ENCODE measurements around the gene CNIH2. TPM values are rescaled to one million over a fixed set of nuclear protein-coding genes. Genes with fewer than 3 reads are reported as not detected.

CNIH2 gene
- total RNA-seq, 4 donors from 2014 or later = not detected

DNA sequence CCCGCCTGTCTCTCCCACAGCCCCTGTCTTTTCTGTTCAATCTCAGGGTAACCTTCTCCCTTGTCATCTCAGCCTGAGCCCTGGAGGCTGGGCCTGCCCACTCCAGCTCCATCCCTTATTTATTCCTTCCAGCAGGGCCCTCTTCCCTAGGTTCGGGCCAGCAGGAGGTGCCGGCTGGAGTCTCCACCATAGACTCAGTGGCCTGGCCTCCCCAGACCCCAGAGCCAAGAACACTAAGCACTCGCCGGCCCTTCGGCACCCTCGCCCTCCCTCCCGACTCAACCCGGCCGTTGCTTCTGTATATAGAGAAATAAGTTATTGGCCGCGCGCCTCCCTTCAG lies 11.0 kb upstream of the CNIH2 start:
- ATAC-seq = peak; percentile 1 to 3
- intact Hi-C loops (cut with DNase I; ENCODE audit: low total_unique reads) = loop anchor here (2.0 to 5.0 kb wide), 3 partner anchors 70 to 348 kb away; partner anchors contain the start of genes C11orf68, DRAP1, RIN1 and SF3B2
- H3K4me1 ChIP-seq = peaks cover 19 to 27% of the 10 kb centered on the region in 2 donors

DNA sequence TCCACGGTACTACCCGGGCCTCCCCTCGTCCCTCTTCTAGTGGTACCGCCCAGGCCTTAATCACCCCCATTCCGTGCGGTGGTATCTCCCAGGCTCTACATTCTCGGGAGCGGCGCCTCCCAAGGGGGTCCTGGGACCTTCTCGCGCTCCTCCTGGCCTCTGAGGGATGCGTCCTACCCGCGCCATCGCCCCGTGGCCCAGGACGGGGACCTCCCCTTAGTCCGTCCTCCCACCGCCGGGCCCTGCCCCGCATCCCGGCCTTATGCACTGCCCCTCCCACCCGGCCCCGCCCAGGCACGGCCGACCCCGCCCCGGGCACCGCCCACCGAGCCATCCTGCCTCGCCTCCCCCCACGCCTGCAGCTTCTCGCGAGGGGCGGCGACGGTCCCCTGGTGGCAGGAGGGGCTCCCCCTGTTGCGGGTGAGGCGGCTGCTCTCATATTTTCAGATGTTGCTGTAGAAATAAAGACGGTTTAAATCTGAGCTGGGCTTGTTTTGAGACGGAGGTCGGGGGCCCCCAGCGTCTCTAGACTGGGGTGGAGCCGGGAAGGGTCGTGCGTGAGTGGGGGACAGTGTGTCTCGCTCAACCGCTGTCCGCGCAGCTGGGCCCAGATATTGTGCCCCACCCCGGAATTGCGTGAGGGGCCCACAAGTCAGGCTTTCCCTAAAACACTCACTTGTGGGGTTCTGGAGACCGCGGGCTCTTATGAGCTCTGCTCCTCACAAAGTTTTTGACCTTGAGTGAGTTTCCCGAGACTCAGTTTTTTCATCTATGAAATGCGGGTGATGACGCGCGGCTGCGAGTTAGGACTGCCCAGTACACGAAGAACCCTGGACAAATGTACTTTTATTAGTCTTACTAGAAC lies 10.4 kb upstream of the CNIH2 start:
- ATAC-seq = peak; percentile 70 to 76
- Histone ChIP-seq H3K4me3 (peak overlapping the region; percentile 79 to 91 (median 81)), H3K27me3 (no peaks in the 10 kb centered on the region), H3K9me3 (no peaks in the 10 kb centered on the region), H3K4me1 (peaks cover 19 to 27% of the 10 kb centered on the region in 2 donors), H3K36me3 (peaks cover 0 to 22% of the 10 kb centered on the region in 2 donors), H3K27ac (peak overlapping the region; percentile 92 to 99 (median 96))
- intact Hi-C loops (cut with DNase I; ENCODE audit: low total_unique reads) = loop anchor here (1.0 to 5.0 kb wide), 5 partner anchors 22 to 409 kb away; partner anchors contain the start of genes C11orf68, CFL1, DRAP1 and RIN1
- peak; percentile 76 to 80 for TF ChIP-seq POLR2A (IDR thresholded peaks at IDR 0.05)
- TF ChIP-seq, protein P1, sequence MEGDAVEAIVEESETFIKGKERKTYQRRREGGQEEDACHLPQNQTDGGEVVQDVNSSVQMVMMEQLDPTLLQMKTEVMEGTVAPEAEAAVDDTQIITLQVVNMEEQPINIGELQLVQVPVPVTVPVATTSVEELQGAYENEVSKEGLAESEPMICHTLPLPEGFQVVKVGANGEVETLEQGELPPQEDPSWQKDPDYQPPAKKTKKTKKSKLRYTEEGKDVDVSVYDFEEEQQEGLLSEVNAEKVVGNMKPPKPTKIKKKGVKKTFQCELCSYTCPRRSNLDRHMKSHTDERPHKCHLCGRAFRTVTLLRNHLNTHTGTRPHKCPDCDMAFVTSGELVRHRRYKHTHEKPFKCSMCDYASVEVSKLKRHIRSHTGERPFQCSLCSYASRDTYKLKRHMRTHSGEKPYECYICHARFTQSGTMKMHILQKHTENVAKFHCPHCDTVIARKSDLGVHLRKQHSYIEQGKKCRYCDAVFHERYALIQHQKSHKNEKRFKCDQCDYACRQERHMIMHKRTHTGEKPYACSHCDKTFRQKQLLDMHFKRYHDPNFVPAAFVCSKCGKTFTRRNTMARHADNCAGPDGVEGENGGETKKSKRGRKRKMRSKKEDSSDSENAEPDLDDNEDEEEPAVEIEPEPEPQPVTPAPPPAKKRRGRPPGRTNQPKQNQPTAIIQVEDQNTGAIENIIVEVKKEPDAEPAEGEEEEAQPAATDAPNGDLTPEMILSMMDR (IDR thresholded peaks at IDR 0.05 in 4 of 5, conservative IDR thresholded peaks at IDR 0.05 in 1 of 5) = peak; percentile 13 to 25 (median 20)
- DNase-seq = peak; percentile 80 to 83
- in situ Hi-C loops (cut with MboI; ENCODE audit: low sequenced_read_pairs in 4 of 4) = no loop called here

More for the DNA sequence above, 11.0 kb upstream of the CNIH2 start:
- H3K9me3 ChIP-seq = no peaks in the 10 kb centered on the region
- no peak for DNase-seq
- H3K4me3 ChIP-seq = peak overlapping the region; percentile 79 to 91 (median 81)
- in situ Hi-C loops (cut with MboI; ENCODE audit: low sequenced_read_pairs in 4 of 4) = no loop called here
- H3K27ac ChIP-seq = peak overlapping the region; percentile 92 to 99 (median 96)
- peaks cover 0 to 21% of the 10 kb centered on the region in 2 donors for H3K36me3 ChIP-seq
- TF ChIP-seq, protein P1 (IDR thresholded peaks at IDR 0.05 in 4 of 5, conservative IDR thresholded peaks at IDR 0.05 in 1 of 5) = no peak
- no peak for TF ChIP-seq POLR2A (IDR thresholded peaks at IDR 0.05)
- no peaks in the 10 kb centered on the region for H3K27me3 ChIP-seq

GRCh38 chr11:66268244-66268951 lies 9.6 kb upstream of the CNIH2 start, which contains the start of gene RAB1B:
RAB1B (plus strand) TSS chr11:66268639; CDS start chr11:66268680, 41 bp downstream.
- Histone ChIP-seq H3K4me3 (peak within 1 kb of the TSS; percentile 79 to 99 (median 86)), H3K9me3 (no peaks in the 10 kb centered on the region), H3K27ac (peak within 1 kb of the TSS; percentile 92 to 99 (median 96)), H3K36me3 (peaks cover 0 to 23% of the 10 kb centered on the region in 2 donors), H3K27me3 (no peaks in the 10 kb centered on the region), H3K4me1 (peaks cover 19 to 27% of the 10 kb centered on the region in 2 donors)
- in situ Hi-C loops (cut with MboI; ENCODE audit: low sequenced_read_pairs in 4 of 4) (no loop called here), intact Hi-C loops (cut with DNase I; ENCODE audit: low total_unique reads) (loop anchor here (1.0 to 5.0 kb wide), 4 partner anchors 21 to 410 kb away; partner anchors contain the start of genes CFL1, RIN1, SF3B2 and YIF1A)
- ATAC-seq (peak; percentile 84), DNase-seq (peak; percentile 100)
- TF ChIP-seq POLR2A (IDR thresholded peaks at IDR 0.05) = peak; percentile 67 to 74
- TF ChIP-seq, protein P1 (IDR thresholded peaks at IDR 0.05 in 4 of 5, conservative IDR thresholded peaks at IDR 0.05 in 1 of 5) = no peak

DNA sequence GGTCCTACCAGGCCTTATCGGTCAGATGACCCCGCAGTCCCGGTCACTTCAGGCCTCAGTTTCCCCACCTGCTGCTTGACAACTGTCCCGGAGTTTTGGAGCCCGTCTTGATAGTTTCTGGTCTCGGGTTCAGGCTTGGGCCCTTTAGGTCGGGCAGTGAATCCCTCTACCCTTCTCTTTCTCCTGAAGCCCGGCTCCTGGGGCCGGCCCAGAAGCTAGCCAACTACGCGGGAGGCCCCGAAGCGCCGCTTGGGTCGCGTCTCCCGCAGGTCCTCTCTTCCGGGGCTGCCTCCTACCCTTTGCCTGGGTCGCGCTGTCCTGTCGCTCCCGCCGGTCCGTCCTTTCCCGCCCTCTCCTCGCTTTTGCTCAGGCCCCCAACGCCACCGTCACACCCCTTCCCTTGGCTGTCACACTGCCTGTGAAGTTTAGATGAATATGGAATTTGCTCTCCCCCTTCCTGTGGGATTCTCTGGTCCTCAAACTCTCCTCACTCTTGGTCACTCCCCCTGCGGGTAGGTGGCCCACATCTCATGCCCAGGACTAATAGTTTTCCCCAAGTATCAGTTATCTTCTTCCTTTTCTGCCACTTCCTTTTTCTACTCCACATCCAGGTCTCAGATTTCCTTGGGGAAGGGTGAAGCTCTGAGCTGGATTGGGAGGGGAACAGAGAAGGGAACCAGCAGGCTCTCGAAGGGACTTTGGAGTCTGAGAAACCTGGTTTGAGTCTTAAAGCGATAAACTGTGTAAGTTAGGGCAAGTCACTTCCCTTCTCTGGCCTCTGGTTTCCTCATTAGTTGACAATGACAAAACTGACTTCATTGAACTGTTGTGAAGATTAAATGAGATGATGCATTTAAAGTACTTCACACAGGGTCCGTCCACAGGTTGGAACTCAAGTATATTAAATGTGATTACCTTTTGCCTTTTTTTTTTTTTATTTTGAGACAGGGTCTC lies 8.7 kb upstream of the CNIH2 start:
- ATAC-seq (peak in 1 of 2 donors; percentile 1), DNase-seq (no peak)
- in situ Hi-C loops (cut with MboI; ENCODE audit: low sequenced_read_pairs in 4 of 4) = no loop called here

More for the DNA sequence above, 8.7 kb upstream of the CNIH2 start:
- peaks cover 0 to 28% of the 10 kb centered on the region in 2 donors for H3K36me3 ChIP-seq
- peak overlapping the region; percentile 92 to 99 (median 96) for H3K27ac ChIP-seq
- H3K9me3 ChIP-seq = no peaks in the 10 kb centered on the region
- H3K4me1 ChIP-seq = peaks cover 19 to 27% of the 10 kb centered on the region in 2 donors
- H3K4me3 ChIP-seq = peak overlapping the region; percentile 79 to 99 (median 86)
- no peak for TF ChIP-seq POLR2A (IDR thresholded peaks at IDR 0.05)
- TF ChIP-seq, protein P1 (IDR thresholded peaks at IDR 0.05 in 4 of 5, conservative IDR thresholded peaks at IDR 0.05 in 1 of 5) = no peak
- H3K27me3 ChIP-seq = no peaks in the 10 kb centered on the region
- intact Hi-C loops (cut with DNase I; ENCODE audit: low total_unique reads) = loop anchor here (1.0 to 5.0 kb wide), 4 partner anchors 20 to 411 kb away; partner anchors contain the start of genes CFL1, RIN1, SF3B2 and YIF1A

Measured in gastrocnemius medialis (tissue), 4 donors.